HCEC 1CT (cell line): ENCODE results near the gene CTTN.

Experiments used
- DNase-seq: peaks from one replicate; pipeline ENCODE4 v3.0.0-alpha.2; 2017

CTTN gene

GRCh38 chr11:70397983-70398833, at the start of gene CTTN:
Gene CTTN, plus strand, starts transcription at chr11:70398529. Its CDS starts 8,769 bp downstream, at chr11:70407298.
- DNase-seq: peak; percentile 77

DNA sequence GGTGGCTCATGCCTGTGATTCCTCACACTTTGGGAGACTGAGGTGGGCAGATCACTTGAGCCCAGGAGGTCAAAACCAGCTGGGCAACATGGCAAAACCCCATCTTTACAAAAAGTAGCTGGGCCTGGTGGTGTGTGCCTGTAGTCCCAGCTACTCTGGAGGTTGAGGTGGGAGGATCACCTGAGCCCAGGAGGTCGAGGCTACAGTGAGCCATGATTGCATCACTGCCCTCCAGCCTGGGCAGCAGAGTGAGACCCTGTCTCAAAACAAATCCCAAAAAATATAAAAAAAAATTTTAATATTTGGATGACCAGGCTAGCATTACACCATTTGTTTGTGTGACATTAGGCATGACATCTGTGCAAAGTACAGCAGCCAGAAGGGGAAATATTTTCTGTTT, 49.7 kb upstream of the CTTN start:
- no peak for DNase-seq

DNA sequence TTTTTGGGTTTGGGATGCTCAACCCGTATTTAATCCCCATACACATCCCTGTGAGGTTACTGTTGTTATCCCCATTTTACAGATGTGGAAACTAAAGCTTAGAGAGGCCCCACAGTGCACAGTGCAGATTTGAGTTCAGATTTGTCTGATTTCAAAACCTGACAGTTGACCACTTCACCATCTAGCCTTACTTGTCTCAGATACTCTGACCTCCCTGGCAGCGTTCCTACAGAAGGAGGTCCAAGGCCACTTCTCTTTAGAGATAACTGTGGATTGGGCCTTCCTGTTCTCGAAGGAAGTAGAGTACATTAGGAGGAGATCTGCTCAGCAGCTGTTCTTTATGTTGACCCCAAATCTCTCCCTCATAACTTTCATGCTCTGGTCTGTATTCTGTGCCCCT, 46.7 kb upstream of the CTTN start:
- DNase-seq: no peak

DNA sequence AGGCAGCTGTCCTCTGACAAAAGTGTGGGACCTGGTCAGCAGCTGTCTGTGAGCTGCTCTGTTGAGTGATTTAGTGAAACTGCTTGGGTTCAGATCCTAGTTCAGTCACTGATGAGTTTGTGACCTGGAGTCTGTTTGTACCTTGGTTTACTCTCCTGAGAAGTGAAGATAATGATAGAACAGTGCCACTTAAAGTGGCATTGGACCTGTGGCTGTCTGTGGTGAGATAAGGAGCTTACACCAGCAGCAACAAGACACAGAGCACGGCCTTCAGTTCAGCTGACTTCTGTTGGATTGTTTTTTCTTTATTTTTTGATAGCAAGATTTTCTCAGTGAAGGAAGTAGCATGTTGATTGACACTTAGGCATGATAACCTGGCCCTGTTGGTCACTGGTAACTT, 46.2 kb upstream of the CTTN start:
- no peak for DNase-seq

DNA sequence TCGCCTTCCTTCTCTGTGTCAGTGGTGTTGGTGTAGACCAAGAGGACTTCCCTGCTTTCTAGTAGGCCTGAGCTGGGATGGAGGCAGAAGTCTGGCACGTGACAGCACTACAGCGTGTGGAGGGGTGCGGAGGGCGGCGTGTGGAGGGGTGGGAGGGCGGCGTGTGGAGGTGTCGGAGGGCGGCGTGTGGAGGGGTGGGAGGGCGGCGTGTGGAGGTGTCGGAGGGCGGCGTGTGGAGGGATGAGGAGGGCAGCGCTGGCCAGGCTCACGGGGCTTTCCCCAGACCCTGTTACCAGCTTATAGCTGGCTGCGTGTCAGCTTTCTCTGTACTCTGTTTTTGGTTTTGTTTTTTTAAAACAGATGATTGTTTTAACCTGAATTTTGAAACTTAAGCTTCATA, 45.7 kb upstream of the CTTN start:
- no peak for DNase-seq

DNA sequence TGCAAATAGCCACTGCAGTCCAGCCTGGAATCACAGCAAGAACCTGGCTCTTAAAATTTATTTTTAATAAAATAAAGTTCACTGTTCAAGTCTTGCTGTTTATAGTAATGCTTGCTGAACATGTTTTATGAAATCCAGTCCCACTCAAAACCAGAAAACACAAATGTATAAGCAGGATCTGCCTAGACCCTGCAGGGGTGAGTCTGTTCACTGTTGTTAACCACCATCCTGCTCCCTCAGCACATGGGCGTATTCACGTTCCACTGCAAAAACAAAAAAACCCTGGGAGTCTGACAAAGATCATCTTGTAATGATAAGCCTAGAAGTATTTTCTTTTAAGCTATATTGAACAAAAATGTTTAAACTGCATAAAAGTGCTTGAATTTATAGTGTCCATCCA, 45.0 kb upstream of the CTTN start:
- no peak for DNase-seq

GRCh38 chr11:70353900-70354568, 44.3 kb upstream of the CTTN start:
- DNase-seq: no peak

- DNase-seq: no peak
These were observed 43.7 kb upstream of the CTTN start for GRCh38 chr11:70354629-70355028.

DNA sequence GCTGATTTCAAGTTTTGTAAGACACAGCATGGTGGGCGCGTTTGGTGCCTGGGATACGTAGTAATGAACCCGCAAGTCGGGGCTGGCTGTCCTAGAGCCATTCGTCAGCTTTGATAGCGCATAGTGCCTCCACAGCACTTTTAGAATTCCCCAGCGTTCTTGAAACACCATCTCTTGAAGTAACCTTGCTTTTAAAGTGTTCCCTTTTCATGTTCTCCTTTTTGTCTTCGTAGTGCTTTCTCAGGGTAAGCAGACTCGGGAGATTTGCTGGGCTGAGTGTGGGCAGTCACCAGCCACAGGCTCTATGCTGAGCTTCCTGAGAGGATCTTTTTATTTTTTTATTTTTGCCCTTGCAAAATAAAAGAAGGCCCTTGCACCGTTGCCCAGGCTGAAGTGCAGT, 39.6 kb upstream of the CTTN start:
- no peak for DNase-seq

DNA sequence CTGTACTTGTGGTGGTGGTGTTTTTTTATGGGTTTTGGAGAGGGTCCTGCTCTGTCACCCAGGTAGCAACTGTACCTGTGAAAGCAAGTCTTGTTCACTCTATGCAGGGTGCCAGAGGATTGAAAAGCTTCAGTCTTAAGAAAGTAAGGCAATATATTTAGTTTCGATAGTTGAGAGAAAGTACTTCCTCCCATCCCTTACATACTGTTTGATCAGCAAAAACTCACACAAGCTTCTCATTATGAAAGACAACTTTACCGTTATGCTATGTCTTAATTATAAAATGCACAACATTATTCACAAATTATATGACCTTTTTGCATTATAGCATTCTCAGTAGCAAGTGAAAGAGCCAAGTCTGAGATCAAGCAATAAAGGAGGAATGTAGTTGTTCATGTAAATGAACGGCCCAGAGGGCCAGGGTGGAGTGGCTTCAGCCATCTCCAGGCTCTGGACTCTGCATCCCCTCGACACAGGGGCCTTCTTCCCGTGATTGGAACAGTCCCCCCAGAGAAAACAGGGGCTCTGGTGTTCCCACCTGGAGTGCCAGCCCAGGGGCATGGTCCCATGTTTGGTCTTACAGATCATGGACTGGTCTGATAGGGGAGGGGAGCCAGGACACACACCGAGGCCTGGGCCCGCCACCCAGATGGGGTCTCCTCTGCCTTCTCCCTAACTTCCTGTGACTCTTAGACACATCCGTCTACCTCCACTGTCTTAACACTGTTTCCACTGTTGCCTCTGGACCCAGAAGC, 38.7 kb upstream of the CTTN start:
- no peak for DNase-seq

- DNase-seq: no peak
These were observed 38.1 kb upstream of the CTTN start for GRCh38 chr11:70360211-70360610.

GRCh38 chr11:70364178-70364577, 34.2 kb upstream of the CTTN start:
- DNase-seq: no peak

DNA sequence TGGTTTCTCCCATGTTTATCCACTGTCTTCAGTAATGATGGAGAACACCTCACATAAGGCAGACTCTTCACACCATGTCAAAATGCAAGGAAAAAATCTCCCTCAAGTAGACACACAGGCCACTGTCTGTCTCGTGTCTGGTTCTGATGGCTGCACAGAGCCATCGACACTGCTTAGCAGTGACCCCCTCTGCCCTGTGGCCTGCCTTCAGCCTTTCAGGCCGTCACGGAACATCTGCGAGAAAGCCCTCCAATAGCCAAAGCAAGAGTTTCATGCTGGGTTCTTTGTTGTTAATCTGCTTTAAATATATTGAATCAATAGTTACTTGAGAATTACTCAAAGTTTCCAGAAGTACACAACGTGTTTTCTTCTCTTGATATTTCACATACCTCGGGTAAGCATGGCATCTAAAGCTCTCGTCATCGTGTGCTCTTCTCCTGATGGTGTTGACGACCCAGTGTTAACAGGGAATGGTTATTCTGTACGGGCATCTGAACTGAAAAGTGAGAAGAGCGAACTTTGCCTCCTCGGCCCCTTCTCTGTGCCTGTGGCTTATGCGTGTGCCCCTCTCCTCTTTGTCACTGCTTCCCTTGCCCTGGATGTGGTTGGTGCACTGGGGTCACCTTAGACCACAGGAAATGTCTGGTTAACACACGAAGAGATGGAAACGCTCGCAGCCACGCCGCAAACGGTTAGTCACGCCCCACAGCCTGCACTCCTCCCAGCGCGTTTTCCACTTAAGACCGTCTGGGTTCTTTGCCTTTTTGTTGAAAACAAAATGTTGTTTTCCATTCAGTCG, 33.4 kb upstream of the CTTN start:
- DNase-seq: no peak

DNA sequence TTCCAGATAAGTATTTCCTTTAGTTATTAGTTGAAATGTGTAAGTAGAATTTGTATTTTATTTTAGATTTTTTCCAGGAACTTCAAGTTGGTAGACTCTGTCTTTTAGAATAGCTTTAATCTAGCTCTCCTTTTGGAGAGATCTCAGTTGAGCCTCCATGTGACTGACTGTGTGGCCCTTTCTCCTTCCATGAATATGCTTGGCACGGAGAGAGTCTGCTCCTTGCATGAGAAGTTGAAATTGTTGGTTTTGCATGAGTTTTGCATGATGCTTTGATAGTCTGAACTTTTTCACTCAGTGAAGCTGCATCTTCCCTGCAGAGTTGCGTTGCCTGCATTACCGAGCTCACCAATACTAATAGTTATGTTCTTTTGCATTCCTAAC, 32.8 kb upstream of the CTTN start:
- DNase-seq: no peak

DNA sequence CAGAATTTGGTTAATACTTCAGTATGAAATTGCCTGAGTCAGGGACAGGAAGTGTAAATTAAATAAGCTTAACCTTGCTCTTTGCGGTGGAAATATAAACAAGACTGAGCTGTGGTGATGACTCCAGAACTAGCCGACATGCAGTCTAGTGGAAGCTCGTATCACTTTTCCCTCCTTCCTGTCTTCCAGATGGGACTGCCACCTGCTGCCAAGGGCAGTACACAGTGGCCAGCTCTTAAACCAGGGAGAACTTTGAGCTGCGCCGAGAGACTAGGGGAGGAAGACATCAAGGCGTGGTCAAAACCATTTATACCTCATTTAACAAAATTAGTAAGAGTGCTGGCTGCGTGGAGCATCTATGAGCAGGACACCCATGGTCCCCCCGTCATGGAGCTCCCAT, 31.3 kb upstream of the CTTN start:
- peak; percentile 65 for DNase-seq

DNA sequence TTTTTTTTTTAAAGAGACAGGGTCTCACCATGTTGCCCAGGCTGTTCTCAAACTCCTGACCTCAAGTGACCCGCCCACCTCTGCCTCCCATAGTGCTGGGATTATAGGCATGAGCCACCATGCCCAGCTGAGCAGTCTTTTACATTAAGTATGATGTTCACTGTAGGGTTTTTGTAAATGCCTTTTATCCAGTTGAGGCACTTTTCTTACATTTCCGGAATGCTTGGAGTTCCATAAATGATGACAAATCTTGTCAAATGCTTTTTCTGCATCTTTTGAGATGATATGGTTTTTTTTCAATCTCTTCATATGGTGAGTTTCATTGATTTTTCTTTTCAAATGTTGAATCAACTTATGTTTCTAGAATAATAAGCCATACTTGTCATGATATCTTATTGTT, 29.4 kb upstream of the CTTN start:
- no peak for DNase-seq

GRCh38 chr11:70371241-70371640, 27.1 kb upstream of the CTTN start:
- DNase-seq: no peak

GRCh38 chr11:70372076-70372475, 26.3 kb upstream of the CTTN start:
- no peak for DNase-seq

DNA sequence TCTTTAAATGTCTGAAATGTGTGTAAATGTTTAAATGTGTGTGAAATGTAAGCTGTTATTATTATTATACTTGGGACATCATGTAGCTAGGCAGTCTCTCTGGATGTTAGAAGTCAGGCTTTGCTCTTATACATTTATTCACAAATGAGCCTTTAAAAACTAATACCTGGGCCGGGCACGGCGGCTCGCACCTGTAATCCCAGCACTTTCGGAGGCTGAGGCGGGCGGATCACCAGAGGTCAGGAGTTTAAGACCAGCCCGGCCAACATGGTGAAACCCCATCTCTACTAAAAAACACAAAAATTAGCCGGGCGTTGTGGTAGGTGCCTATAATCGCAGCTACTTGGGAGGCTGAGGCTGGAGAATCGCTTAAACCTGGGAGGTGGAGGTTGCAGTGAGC, 21.7 kb upstream of the CTTN start:
- DNase-seq: no peak

DNA sequence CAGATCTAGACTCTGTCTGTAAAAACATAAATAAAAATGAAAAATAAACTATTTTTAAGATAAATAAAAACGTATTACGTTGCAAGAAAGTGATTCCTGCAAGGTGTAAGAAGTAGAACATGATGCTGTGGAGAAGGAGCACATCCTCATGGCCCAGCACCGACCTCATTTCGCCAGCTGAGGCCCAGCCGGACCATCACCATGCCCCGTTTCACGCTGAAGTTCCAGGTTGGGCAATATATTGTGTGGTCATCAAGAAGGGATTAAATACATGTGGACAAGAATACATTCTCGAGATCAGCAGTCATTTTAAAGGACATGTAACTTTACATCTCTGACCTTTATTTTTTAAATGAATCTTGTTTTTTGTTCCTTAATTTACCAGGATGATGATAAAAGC, 20.7 kb upstream of the CTTN start:
- DNase-seq: no peak

DNA sequence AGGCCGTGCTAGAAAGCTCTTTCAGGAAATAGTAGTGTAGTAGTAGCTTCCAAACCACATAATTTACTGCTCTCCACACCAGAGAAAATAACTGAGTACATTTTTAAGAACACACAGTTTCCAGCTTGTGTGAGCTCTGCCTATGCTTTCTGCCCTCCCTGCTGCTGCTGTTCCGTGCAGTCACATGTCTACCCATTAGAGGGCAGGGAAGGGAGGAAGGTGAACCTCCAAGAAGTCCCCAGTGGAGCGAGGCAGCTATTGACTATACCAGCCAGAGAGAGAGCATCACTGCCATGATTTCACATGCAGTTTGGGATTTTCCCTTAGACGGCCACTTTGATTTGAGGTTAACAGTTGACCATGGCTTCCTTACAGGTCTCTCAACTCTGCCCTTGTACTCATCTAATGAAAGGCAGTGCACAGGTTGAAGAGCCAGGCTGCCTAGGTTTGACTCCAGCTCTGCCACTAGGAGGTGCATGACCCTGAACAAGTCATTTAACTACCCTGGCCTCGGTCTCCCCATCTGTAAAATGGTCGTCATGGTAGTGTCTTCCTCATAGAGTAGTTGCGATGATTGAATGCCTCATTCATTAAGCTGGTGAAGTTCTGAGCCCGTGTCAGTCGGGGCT, 19.7 kb upstream of the CTTN start:
- no peak for DNase-seq

- no peak for DNase-seq
These were observed 17.0 kb upstream of the CTTN start for GRCh38 chr11:70381350-70381749.
